Measurements from ENCODE around the gene AP1B1.
"Not testable (repeated sequence)": the region's sequence is repeated elsewhere in the genome, so short reads cannot be mapped to it uniquely, and the experiment has no call there.

AP1B1 gene

DNA sequence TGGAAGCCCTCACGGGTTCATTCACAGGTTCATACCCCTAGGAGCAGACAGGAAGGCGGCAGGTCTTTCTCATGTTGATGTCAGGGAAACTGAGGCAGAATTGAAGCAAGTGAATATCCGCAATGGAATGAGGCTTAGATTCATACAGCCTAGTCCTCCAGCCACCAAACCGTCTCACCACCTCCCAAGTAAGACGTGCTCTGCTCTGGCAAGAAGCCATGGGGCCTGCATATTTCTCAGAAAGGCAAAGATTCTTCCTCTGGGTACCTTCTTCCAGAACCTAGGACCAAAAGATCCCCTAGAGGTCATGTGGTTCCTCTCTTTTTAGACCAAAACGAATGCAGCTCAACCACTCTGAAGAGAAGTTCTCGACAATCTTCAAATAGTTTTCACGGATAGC is 1.7 kb downstream of the AP1B1 start:
- DNase-seq (ENCODE audit: low read depth in 2 of 2), result no peak

DNA sequence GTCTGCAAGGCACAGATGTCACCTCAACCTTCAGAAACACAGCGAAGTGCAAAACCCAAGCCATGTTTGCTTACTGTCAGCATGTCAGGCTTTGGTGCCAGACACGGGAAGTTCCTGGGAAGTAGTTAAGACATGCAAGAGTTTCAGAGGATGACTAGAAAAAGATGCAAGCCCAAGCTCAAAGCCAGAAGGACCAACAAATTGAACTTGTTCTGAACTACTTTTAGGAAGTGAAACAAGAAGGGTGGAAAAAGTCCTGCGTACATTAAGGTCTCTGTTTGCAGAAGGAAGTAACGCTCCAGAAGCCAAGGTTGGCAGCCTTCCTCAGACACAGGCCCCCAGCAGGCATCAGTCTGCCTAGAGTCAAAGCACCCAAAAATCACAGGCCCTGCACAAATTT is 2.6 kb downstream of the AP1B1 start:
- DNase-seq (ENCODE audit: low read depth in 2 of 2), result no peak

DNA sequence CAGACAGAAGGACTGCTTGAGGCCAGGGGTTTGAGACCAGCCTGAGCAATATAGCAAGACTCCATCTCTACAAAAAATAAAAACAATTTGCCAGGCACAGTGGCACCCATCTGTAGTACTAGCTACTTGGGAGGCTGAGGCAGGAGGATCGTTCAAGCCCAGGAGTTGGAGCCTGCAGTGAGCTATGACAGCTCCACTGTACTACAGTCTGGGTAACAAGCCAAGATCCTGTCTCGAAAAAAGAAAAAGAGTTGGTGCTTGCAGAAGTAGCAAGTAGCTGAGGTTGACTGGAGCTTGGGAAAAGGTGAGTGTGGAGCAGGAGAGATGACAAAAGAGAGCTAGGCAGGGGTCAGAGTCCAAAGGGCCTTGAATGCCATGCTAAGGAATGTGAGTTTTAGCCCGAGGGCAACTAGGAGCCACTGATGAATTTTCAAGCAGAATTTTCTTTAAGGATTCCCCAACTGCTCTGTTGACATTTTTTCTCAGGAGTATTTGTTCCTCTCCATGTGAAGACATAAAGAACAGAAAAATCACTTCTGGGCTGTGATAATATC is 3.1 kb downstream of the AP1B1 start:
- DNase-seq (ENCODE audit: low read depth in 2 of 2), result no peak

DNA sequence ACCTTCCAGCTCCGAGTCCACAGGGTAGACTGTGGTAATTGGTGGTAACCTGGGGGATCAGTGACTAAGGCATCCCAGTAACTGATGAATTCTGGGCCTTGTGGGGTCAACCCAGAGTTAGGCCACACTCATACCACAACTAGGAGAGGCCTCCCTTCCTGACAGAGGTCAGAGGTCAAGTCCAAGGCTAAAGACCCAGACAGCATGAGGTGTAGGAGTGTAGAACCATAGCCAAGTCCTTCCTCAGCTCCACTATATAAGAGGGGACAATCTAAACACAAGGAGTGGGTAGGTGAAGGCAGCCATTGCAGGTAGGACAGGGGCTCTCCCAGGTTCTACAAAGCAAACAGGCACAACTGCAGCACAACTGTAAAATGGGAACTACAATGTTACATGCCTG is 4.6 kb downstream of the AP1B1 start:
- no peak for DNase-seq (ENCODE audit: low read depth in 2 of 2)

DNA sequence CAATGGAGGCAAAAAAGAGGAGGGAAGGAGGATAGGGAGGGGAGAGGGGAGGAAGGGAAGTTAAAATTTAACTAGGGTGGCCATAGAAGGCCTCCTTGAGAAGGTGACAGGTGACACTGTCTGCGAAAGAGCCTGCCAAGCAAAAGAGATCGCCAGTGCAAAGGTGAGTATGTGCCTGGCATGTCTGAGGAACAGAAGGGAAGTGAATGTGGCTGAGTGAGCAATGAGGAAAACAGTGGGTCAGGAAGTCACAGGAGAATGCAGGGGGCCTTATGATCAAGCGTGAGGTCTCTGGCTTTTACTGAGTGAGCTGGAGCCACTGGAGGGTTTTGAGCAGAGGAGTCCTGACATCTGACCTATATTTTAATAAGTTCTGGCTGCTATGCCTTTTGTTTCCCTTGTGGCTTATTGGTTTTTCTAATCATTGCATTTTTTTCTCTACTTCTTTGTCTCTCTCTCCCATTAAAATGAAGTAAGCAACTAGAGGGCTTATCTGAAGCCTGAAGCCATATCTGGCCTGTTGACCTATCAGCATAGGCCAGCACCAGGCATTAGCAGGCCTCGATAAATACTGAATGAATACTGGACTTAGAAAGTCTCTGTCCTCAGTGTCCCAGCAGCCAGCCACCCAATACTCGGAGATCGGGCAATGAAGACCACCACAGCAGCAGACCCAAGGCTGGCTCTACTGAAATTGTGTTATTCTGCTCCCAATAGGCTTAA is 5.6 kb downstream of the AP1B1 start:
- DNase-seq (ENCODE audit: low read depth in 2 of 2), result no peak

DNA sequence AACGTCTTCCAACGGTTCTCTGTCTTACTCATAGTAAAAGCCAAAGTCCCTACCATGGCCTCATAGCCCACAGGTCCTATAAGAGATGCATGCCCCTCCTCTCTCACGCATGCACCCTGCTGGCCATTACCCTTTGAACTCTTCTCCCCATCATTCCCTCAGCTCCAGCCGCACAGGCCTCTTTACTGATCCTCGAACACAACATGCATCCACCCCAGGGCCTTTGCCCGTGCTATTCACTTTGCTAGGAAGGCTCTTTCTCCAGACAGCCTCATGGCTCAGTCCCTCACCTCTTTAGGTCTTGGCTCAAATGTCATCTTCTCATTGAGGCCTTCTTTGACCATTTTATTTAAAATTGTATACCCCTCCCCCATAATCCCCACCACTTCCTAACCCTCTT is 7.5 kb downstream of the AP1B1 start:
- DNase-seq (ENCODE audit: low read depth in 2 of 2), result no peak

DNA sequence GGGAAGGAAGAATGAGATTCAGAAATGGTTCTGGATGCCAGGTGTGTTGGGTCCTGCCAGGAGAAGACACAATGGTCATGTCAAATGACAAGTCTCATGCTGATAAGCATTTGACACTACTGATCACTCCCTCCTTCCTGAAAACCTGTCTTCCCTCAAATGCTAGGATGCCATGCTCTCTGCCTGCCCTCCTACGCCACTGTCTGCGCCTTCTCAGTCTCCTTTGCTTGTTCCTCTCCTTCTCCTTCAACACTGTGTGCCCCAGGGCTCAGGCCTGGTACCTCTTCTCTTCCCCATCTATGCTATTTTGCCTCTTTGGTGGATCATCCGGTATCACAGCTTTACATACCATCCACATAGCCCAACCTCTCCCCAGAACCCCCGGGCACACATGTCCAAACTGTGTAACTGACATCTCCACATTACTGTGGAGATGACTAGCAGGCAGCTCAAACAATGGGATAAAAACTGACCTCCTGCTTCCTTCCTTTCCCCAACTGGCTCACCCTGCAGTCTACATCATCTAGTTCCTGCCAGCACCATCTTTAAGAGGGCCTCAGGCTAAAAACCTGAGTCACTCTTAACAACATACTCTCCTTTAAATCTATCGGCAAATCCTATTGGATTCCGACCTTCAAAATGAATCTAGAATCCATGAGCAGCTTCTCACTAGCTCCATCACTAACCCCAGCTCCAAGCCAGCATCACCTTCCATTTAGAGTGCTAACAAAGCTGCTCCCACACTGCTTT is 8.2 kb downstream of the AP1B1 start:
- DNase-seq (ENCODE audit: low read depth in 2 of 2), result no peak

DNA sequence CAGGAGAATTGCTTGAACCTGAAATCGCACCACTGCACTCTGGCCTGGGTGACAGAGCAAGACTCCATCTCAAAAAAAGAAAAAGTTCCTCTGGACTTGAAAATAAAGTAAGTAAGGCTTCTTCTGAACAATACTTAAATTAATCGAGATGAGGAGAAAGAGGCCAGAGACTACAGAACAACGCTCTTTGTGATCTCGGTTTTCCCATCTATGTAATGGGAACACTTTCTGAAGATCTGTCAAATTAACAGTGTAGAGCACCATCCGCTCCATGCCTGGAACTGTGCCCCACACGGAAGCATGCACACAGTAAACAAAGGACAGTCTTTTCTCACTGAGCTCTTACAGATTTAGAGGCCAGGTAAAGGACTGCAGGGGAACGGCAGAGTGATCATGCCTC is 9.1 kb downstream of the AP1B1 start:
- no peak for DNase-seq (ENCODE audit: low read depth in 2 of 2)

DNA sequence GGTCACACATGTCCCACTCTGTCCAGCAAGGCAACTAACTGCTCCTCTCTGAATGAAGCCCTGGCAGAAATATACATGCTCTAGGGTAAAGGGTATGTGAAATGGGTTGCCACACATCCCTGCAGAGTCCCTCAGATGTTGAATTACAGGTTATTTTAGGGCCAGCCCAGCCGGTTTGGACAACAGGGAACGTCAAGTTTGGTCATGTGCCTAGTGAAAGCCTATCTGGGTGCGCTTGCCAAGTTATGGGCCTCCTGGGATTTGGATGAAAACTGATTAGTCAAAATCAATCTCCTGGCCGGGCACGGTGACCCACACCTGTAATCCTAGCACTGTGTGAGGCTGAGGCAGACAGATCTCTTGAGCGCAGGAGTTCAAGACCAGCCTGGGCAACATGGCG is 10.4 kb downstream of the AP1B1 start:
- DNase-seq (ENCODE audit: low read depth in 2 of 2), result no peak

DNA sequence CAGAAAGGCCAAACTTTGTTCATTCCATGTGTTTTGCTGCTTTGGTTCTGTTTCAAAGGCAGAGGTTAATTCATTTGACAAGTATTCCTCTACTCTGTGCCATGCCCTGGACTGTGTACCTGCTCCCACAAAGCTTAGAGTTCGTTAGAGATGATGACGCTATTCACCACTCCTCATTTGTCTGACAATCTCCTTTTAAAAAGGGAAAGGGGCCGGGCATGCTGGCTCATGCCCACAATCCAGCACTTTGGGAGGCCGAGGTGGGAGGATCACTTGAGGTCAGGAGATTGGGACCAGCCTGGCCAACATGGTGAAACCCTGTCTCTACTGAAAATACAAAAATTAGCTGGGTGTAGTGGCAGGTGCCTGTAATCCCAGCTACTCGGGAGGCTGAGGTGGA is 11.7 kb downstream of the AP1B1 start:
- not testable (repeated sequence) for DNase-seq (ENCODE audit: low read depth in 2 of 2)

DNA sequence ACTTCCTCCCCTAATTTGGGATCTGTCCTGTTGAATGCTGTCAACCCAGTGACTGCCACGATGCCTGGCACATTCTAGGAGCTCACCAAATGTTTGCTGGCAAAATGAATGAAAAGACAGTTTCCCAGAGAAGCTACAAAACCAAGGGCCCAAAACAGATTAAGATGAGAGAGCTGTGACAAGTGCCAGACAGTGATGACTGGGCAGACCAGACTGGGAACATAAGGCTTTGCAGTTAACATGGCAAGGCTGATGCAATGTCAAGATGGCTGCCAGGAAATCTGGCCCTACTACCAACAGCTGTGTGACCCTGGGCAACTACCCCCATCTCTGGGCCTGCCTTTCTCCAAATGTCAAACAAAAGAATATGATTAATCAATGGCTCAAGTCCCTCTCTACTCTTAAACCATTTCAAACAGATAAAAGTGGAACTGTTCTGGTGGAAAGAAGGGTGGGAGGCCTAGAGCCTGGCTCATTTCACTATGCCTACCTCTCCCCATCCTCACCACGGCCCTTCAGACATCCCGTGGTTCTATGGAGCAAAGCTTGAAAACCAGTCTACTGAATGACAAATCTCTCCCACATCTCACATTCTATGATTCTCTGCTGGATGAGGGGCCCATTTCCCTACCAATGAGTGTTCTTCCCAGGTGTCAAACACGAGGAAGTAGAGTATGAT is 12.8 kb downstream of the AP1B1 start:
- no peak for DNase-seq (ENCODE audit: low read depth in 2 of 2)

DNA sequence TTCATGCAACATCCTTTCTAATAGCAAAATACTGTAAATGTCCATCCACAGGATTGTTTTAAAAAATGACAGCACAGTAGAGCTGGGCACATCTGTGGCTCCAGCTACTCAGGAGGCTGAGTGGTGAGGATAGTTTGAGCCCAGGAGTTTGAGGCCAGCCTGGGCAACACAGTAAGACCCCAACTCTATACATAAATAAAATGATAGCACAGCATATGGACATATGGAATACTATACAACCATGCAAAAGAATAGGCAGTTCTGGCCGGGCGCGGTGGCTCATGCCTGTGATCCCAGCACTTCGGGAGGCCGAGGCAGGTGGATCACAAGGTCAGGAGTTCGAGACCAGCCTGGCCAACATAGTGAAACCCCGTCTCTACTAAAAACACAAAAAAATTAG is 13.6 kb downstream of the AP1B1 start:
- not testable (repeated sequence) for DNase-seq (ENCODE audit: low read depth in 2 of 2)

DNA sequence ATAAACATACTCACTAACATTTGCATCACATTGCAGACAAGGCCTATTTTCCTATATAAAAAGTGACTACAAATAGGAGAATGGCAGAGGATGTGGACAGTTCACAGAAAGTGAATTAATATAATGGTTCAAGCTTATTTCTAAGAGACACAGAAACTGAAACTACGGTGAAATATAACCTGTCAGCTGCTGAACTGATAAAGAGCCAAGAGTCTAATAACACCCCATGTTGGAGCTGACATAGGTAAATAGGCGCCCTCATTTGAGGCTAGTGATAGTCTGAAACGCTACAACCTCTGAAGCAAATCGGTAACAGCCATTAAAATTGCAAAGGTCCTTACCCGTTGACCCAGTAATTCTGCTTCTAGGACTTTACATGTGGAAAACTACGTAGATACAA is 14.0 kb downstream of the AP1B1 start:
- DNase-seq (ENCODE audit: low read depth in 2 of 2), result no peak

DNA sequence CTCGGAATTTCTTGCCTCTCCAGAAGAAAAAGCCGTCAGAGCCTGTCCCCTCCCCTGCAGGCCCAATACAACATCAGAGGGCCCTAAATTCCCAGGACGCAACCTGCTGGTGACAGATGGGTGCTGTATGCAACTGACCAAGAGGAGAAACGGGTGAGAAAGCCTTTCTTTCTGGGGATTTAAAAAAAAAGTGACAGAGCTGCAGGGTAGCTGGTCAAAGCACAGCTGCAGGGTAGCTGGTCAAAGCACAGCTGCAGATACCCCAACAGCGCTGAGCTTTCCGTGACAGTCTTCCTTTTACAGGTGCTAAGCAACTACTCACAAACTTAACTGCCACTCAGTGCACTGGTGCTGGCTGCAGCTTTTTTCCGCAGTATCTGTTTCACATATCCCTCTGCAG is 17.8 kb downstream of the AP1B1 start:
- no peak for DNase-seq (ENCODE audit: low read depth in 2 of 2)

DNA sequence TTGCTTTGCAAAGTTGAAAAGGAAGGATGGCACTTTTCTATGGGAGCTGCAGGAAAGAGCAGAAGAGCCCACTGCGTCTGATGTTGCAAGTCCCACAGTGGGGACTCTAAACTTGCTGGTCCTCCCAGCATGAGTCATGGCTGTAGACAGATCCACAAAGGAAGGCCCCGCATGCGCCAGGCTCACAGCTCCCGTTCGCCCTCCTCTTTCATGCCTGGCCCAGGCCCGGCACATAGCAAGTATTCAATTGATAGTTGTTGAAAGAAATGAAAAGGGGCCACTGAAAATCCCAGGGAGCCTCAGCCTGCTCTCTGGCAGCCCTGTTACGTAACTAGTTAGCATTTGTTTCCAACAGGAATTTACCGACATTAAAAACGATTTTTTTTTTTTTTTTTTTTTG is 18.9 kb downstream of the AP1B1 start:
- no peak for DNase-seq (ENCODE audit: low read depth in 2 of 2)

DNA sequence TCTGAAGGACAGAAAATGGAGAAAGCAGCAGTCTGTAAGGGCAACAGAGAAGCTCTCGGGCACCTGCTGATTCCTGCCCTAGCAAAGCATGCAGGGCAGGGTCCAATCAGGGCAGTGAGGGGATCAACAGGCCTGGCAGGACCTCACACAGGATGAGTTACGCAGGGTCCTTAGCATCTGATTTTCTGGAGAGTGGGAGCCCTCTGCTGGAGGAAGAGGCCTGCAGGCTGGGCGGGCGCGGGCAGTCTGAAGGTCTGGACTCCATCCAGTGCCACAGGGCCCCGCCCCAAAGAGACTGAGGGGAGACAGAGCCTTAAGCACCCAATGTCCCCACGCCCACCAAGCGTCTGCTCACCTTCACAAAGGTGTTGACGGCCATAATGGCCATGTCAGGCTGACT is 28.9 kb downstream of the AP1B1 start:
- no peak for DNase-seq (ENCODE audit: low read depth in 2 of 2)

DNA sequence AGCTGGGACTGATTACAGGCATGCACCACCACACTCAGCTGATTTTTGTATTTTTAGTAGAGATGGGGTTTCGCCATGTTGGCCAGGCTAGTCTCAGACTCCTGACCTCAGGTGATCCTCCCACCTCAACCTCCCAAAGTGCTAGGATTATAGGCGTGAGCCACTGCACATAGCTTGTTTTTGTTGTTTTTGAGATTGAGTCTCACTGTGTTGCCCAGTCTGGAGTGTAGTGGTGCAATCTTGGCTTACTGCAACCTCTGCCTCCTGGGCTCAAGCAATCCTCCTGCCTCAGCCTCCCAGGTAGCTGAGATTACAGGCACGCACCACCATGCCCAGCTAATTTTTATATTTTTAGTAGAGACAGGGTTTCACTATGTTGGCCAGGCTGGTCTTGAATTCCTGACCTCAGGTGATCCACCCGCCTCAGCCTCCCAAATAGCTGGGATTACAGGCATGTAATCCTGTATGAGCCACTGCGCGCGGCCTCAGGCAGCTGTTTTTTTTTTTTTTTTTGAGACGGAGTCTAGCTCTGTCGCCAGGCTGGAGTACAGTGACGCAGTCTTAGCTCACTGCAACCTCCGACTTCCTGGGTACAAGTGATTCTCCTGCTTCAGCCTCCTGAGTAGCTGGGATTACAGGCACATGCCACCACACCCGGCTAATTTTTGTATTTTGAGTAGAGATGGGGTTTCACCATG is 31.0 kb downstream of the AP1B1 start:
- DNase-seq (ENCODE audit: low read depth in 2 of 2), result not testable (repeated sequence)

DNA sequence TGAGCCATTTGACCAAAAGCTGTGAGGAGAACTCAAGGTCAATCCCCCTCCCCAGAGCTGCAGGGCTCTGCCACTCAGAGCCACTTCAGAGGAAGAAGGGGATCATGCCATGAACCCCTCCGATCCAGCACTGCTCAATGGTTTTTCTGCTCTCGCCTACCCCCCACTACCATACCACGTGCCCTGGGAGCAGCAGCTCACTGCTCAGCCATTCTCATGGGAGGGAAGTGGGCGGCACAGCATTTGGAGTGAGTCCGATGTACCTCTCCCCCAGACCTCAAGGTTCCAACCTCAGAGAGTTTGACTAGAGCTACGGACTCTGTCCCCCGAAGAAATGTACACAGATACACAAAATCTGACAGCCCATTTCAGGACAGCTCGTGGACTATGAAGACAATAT is 34.5 kb downstream of the AP1B1 start:
- no peak for DNase-seq (ENCODE audit: low read depth in 2 of 2)

DNA sequence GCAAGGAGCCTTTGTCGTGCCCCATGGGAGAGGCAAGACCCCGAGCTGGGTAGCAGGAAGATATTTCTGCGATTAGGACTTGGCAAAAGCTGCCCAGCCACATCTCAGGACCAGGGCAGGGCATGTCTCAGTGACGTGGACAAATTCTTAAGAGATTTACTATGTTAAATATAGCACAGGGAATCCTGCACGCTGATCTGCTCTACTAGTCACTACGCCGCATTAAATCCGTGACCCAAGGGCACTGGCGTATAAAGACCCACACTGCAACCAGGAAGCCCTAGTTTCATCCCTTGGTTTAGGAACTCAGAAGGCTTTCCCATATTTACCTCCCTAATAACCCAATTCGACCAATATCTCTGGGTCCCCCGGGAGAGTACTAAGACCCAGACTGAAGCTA is 35.1 kb downstream of the AP1B1 start:
- no peak for DNase-seq (ENCODE audit: low read depth in 2 of 2)

DNA sequence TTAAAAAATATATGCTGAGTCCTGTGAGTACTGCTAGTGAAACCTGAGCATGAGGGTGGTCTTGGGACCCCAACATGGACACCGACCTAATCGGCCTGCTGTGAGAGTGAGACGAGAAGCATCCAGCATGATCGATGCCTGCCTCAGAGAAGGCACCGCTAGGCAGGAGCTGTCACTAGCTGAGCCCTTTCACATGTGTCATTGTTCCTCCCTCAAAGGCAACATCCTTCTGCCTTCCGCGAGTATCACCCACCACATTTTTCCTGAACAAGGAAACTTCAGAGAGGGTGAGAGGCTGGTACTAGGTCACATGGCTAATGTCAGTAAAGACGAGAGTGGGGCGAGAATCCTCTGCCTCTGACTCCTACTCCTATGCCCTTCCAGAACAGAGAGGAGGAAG is 35.6 kb downstream of the AP1B1 start:
- no peak for DNase-seq (ENCODE audit: low read depth in 2 of 2)

DNA sequence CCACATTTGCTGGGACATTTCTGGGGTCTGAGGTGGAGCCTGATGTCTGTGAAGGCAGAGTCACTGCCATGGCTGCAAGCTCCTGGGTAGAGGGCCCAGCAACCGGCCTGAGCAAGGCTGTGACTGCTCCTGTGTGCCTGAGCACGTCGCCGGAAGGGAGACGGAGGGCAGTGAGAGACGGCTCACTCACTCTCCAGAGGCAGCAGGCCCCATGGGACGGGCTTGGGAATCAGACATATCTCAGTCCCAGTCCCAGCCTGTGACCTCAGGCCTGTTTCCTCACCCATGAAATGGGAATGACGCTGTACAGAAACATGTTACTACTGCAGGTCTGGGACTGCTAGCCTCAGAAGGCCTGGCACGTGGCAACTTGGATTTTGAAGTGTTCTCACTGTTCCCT is 36.5 kb downstream of the AP1B1 start:
- DNase-seq (ENCODE audit: low read depth in 2 of 2), result no peak

DNA sequence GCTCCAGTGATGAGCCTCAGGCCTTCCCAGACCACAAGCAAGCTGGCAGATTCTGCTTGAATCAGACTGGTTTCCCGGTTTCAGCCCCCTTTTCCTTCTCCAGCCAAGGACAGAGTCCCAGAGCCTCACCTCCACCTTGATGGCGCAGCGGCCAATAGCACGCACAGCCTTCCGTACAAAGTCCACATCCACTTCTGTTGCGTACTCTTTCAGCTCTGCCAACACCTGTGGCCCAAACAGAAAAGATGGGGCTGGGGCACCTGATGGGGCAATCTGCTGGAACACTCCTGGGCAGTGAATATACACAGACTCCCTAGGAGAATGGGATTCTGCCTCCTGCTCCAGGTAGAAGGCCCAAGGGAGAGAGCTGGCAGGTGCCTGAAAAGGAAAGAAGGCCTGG is 37.3 kb downstream of the AP1B1 start:
- no peak for DNase-seq (ENCODE audit: low read depth in 2 of 2)
